ENCODE measurements around the gene ACBD6.
"Not testable (repeated sequence)": the region's sequence is repeated elsewhere in the genome, so short reads cannot be mapped to it uniquely, and the experiment has no call there.

Gene ACBD6

DNA sequence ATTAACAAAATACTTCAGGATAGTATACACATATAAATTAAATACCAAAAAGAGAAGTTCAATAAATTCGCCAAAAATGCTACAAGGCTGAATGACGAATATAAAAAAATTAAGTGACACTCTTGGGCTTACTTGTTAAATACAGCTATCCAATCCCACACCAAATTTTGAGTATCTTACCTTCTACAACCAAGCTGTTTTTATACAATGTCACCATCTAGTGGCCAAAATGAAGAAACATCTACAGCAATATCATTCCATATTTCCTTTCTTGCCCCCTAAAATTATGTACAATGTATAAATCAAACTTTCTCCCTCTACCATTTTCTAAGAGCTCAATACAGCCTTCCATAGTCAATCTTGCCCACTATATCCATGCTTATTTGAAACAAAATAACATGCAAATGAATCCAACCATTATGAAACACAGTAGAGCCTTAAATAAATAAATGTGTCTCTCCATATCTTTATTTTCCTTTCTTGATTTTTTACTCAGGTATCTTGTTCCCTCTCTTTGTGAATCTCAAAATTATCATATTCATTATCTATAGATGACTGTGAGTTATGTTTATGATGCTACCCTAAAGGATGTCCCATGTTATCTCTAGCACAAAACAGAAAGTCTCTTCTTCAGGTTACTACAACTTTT, 86.3 kb downstream of the ACBD6 start:
- H3K27ac ChIP-seq = no peak overlapping the region
- TF ChIP-seq, protein P1, sequence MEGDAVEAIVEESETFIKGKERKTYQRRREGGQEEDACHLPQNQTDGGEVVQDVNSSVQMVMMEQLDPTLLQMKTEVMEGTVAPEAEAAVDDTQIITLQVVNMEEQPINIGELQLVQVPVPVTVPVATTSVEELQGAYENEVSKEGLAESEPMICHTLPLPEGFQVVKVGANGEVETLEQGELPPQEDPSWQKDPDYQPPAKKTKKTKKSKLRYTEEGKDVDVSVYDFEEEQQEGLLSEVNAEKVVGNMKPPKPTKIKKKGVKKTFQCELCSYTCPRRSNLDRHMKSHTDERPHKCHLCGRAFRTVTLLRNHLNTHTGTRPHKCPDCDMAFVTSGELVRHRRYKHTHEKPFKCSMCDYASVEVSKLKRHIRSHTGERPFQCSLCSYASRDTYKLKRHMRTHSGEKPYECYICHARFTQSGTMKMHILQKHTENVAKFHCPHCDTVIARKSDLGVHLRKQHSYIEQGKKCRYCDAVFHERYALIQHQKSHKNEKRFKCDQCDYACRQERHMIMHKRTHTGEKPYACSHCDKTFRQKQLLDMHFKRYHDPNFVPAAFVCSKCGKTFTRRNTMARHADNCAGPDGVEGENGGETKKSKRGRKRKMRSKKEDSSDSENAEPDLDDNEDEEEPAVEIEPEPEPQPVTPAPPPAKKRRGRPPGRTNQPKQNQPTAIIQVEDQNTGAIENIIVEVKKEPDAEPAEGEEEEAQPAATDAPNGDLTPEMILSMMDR (IDR thresholded peaks at IDR 0.05) = peak; percentile 89
- TF ChIP-seq ZFX (IDR thresholded peaks at IDR 0.05; ENCODE audit: borderline replicate concordance) = no peak

DNA sequence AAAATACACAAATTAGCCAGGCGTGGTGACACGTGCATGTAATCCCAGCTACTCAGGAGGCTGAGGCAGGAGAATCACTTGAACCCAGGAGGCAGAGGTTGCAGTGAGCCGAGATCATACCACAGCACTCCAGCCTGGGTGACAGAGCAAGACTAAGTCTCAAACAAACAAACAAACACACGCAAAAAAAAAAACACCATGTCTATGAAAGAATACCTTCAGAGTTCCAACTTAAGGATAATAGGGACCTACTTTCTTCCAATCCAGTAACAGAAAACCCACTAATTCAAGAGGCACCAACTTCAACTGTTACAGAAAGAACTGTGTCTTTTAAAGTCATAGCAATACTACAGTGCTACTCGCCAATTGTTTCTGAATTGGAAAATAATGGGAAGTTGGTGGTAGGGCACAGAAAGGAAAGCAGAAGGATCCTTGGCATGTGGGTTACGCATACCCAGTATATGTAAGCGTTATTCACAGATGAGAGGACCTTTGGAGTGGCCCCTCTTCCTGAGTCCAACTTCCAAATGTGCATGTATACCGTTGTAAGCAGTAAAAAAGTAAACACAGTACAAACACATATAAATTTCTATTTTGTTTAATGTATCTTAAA, 87.0 kb downstream of the ACBD6 start:
- TF ChIP-seq ZFX (IDR thresholded peaks at IDR 0.05; ENCODE audit: borderline replicate concordance) = no peak
- TF ChIP-seq, protein P1 (IDR thresholded peaks at IDR 0.05) = no peak
- no peak overlapping the region for H3K27ac ChIP-seq

DNA sequence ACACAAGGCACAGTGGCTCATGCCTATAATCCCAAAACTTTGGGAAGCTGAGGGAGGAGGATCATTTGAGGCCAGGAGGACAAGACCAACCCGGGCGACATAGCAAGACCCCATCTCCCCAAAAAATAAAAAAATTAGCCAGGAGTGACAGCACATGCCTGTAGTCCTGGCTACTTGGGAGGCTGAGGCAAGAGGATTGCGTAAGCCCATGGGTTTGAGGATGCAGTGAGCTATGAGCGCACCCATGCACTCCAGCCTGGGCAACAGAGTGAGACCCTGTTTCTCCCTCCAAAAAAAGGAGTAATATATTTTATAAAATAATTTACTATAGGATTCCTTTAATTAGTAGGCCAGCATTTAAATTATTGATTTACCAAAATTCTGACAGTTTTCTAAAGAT, 89.8 kb downstream of the ACBD6 start:
- no peak overlapping the region for H3K27ac ChIP-seq
- no peak for TF ChIP-seq ZFX (IDR thresholded peaks at IDR 0.05; ENCODE audit: borderline replicate concordance)
- TF ChIP-seq, protein P1 (IDR thresholded peaks at IDR 0.05) = no peak

DNA sequence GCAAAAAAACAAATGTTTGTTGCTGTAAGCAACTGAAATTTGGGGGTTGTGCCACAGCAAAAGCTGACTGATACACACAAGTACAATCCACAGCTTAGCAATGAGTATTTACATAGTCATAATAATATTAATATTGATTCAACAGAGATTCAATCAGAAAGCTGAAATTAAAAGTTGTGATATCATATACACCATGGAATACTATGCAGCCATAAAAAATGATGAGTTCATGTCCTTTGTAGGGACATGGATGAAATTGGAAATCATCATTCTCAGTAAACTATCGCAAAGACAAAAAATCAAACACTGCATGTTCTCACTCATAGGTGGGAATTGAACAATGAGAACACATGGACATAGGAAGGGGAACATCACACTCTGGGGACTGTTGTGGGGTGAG, 94.2 kb downstream of the ACBD6 start:
- not testable (repeated sequence) for H3K27ac ChIP-seq

DNA sequence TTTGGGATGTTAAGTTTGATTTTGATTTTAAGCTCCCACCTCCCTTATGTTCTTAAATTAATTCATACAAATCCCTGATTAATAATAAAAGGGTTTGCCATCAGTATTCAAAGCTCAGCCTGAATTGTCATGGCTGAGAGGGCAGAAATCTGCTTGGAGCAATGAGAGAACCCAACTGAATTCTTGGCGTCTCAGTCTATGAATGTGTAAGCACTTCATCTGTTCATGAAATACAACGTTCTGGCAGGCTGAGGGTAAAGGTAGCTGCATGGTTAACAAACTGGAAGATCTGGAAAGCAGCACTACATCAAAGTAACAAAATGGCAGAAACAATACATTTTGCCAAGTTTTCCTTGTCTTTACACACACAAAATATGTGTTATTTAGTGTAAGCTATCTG, 95.3 kb downstream of the ACBD6 start:
- no peak for TF ChIP-seq ZFX (IDR thresholded peaks at IDR 0.05; ENCODE audit: borderline replicate concordance)
- TF ChIP-seq, protein P1 (IDR thresholded peaks at IDR 0.05) = no peak
- no peak overlapping the region for H3K27ac ChIP-seq

DNA sequence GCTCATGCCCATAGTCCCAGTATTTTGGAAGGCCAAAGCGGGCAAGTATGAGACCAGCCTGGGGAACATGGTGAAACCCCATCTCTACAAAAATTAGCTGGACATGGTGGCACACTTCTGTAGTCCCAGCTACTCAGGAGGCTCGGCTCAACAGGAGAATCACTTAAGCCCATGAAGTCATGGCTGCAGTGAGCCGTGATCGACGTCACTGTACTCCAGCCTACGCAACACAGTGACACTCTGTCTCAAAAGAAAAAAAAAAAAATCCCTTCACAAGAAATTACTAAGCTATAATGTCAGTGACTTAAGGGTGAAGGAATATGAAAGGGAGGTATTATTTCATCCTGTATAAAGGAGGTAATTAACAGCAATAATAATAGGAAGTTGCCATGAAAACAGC, 99.8 kb downstream of the ACBD6 start:
- no peak overlapping the region for H3K27ac ChIP-seq
- TF ChIP-seq, protein P1 (IDR thresholded peaks at IDR 0.05) = no peak
- no peak for TF ChIP-seq ZFX (IDR thresholded peaks at IDR 0.05; ENCODE audit: borderline replicate concordance)

DNA sequence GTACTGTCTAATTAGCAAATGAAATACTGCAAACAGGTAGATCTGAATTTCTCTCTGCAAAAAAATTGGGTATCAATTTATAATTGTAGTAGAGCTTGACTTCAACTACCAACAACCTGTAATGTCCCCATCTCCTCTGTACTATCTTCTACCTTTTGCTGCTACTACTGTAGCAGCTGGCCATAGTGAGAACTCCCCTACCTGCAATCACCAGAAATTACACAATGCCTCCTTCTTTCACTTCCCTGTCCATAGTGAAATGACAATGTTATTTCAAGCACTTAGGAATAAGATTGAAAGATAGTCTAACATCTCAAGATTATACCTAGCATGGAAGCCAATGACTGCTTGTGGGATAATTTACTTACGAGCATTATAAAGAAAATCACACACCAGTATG, 100.4 kb downstream of the ACBD6 start:
- TF ChIP-seq, protein P1 (IDR thresholded peaks at IDR 0.05) = no peak
- no peak for TF ChIP-seq ZFX (IDR thresholded peaks at IDR 0.05; ENCODE audit: borderline replicate concordance)

More for the DNA sequence above, 100.4 kb downstream of the ACBD6 start:
- H3K27ac ChIP-seq = no peak overlapping the region

All from 22Rv1 (cell line).